HG02870 (cell line): ENCODE measurements around the gene PLPP2.

Source experiments
- ATAC-seq: cut with Tn5 transposase; IDR thresholded peaks from one replicate; pipeline ENCODE4 v1.9.1; 2021; ENCODE audit warnings: mild to moderate bottlenecking, moderate library complexity; ENCODE audit not compliant: unreplicated experiment

PLPP2 gene

DNA sequence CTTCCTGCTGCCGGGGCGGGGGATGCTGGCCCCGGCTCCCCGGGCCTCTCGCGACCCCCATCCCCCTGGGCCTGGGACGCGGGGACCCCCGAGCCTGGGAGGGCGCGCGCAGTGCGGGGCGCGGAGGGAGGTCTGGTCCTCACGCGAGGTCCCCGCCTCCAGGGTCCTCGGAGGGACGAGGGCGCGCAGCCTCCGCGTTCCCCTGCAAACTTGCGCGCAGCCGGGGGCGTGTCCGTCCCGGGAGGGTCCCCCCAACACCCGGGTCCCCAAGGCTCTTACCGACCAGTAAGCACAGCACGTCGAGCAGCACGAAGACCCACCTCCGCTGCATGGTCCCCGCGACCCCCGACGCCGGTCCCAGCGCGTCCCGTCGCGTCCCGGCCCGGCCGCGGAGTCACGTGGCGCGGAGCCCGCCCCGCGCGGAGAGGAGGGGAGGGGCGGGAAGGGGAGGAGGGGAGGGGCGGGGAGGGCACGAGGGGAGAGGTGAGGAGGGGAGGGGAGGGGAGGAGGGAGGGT is at the start of gene PLPP2:
TSS of gene PLPP2 (minus strand) at position 398 of the 516 bp plus-strand sequence. CDS start at position 331, 67 bp downstream.
- ATAC-seq: no peak

DNA sequence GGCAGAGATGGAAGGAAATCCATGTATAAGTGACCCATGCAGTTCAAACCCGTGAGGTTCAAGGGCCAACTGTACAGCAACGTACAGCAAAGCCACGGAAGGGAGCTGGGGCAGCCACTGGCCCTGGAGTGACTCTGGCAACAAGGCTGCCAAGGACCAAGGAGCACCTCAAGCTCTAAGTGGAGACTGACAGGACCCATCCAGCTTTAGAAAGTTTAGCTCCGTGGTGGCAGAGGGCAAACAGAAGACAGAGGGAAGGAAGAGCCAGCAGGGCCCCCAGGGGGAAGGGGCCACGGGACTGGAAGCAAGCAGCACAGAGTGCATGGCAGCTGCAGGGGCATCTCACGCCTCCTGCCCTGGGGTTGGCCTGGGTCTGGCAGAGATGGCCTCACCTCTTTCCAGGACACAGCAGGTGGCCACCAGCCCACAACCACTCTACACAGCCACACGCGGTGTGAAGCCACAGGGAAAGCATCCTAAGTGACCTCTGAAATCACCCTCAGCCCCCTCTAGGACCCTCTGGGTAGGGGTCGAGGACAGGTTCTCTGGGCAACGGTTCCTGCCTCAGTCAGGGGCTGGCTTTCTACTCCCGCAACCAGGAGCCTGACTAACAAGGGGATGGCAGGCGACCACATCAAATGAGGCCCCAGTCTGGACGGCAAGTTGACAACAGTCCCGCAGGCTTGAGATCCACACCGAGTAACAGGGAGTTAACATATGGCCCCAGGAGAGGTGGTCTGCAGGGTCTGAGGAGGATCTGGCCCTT is 49.6 kb upstream of the PLPP2 start:
- ATAC-seq: no peak

DNA sequence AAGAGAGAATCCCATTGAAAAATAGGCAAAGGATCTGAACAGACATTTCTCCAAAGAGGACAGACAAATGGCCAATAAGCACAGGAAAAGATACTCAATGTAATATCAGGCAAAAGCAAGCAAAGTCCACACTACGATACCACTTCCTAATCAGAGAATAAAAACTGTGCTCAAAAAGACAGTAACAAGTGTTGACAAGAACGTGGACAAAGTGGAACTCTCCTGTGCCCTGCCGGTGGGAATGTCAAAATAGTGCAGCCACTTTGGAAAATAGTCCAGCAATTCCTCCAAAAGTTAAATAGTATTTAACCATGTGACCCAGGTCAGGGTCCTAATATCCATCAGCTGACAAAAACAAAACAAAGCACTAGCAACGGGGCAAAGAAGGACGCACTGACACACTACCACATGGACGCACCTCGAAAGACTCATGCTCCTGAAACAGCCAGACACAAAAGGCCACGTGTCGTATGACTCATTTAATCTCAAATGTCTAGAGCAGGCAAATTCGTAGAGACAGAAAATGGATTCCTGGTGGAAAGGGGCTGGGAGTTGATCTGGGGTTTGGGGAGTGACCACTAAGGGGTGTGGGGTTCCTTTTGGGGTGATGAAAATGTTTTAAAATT is 48.2 kb upstream of the PLPP2 start:
- ATAC-seq: no peak

DNA sequence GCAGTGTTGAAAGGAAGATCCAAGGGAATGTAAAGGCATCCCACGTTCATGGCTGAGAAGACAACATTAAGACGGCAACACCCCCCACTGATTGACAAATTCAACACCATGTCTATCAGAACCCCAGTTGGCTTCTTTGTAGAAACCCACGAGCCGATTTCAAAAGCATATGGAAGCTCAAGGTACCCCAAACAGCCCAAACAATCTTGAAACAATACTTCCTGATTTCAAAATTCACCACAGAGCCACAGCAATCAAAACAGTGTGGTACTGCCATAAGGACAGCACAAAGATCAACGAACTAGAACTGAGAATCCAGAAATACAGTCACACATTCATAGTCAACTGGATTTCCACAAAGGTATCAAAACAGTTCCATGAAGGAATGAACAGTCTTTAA is 47.2 kb upstream of the PLPP2 start:
- ATAC-seq: no peak

DNA sequence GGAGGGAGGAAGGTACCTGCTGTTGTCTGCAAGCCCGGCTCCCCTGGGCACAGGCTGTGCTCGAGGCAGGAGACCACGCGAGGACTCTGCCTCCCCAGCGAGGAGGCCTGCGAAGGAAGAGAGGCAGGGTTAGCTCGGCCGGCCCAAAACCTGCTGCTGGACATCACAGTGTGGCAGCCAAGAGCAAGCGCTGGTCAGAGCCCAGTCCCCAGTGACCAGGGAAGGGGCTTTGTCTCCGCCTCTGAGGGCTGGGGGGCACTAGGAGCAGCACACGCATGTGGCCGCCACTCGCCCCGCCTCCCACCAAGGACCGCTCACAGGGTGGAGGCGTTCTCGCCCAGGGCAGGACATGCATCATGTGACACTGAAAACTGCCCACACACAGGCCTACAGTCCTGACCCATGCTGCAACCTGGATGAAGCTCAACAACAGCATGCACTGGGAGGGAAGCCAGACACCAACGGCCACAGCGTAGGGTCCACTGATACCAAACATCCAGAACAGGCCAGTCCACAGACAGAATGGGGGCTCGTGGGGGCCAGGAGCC is 44.9 kb upstream of the PLPP2 start:
- no peak for ATAC-seq

DNA sequence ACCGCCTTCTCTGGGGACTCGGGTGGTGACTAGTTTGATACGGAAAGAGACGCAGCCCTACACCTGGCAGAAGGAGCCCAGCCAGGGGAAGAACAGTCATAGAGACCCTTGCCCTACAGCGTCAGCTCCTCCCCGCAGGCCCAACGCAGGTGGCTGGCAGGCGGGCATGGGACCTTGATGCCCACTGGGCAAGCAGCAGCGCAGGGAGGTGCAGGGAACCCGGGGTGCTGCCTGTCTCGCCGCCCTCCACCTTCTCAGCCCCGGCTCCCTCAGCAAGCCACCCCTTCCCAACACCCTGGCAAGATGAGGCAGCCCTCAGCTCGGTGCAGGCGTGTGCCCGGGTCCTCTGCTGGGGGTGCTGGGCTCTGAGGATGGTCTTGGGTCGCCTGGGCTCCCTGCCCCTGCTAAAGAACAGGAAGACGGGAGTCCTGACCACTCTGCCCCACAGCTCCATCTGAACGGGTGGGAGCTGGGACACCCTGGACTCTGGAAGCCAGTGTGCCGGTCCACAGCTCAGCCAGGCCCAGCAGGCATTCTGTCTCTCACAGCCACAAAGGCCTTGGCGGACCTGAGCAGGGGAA is 44.4 kb upstream of the PLPP2 start:
- no peak for ATAC-seq

DNA sequence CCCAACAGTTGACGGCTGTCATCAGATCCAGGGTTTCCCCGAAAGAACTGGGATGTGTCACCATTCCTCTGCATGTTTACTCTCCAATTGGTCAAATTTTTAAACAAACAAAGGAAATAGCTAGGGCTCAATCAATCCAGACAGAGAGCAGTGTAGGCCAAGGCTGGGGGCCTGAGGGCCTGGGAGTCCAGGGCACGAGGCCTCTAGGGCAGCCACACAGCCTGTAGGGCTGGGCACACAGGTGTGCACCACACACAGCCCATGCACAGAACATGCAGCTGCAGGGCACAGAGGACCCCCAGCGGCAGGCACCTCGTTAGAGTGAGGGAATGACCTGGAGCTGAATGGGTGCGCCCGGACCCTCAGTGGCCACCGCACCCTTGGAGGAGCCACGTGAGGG is 43.9 kb upstream of the PLPP2 start:
- ATAC-seq: no peak

DNA sequence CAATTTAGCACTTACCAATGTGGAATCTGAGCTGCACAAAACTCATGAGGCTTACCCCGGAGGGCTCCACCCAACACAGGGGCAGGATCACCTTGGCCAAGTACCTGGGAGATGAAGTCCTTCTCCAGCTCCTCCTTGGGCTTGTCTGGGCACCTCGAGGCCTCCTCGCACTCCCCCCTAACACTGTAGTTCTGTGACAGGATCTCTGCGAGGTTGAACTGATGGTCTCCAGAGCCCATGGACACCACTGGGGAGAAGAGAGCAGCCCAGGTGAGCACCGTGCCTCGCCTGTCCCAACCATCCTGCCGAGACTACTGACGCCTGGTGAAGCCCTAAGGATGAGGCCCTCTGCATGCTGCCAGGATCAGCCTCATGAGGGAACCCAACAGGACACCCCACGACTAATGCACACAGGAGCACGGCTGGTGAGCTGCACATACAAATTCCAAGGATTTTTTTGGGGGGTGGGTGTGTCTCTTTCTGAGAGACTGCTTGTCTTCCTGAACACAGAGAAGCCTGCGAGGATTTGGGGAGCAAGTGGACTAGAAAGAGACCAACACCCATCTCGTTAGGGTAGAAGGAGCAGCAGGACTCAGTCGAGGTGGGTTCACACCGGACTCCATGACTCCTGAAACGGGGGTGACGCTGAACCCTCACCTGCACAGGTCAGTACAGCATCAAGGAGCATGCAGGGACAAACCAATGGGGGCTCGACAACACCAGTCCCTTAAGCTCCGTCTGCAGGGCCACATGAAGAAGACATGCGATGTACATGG is 43.3 kb upstream of the PLPP2 start:
- no peak for ATAC-seq

DNA sequence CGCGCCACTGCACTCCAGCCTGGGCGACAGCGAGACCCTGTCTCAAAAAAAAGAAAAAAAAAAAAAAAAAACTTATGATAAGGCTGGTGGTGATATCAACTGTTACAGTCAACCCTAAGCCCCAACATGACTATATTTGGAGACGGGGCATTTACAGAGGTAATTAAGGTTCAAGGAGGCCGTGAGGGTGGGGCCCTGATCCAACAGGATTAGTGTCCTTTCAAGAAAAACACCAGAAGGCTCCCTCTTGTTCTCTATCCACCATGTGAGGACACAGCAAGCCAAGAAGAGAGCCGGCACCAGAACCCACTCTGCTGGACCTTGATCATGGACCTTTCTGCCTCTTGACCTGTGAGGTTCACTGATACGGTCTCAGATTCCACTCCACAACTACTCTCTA is 39.3 kb upstream of the PLPP2 start:
- no peak for ATAC-seq

DNA sequence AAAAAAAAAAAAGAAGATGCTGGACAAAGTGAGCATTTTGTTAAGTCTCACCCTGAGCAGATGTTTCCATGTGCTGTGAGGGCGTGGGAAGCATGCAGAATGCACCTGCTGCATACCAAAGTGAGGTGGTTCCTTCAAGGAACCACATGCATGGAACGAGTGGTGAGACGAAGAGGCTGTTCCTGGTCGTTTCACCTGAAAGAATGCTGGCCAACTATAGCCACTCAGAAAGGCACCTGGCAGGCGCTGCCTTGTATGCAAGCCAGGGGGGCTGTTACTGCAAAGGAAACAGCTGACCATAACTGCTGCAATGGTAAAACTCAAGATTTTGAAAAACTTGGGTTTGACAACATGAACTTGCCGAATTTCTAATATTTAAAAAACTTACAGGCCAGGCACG is 38.7 kb upstream of the PLPP2 start:
- ATAC-seq: no peak

DNA sequence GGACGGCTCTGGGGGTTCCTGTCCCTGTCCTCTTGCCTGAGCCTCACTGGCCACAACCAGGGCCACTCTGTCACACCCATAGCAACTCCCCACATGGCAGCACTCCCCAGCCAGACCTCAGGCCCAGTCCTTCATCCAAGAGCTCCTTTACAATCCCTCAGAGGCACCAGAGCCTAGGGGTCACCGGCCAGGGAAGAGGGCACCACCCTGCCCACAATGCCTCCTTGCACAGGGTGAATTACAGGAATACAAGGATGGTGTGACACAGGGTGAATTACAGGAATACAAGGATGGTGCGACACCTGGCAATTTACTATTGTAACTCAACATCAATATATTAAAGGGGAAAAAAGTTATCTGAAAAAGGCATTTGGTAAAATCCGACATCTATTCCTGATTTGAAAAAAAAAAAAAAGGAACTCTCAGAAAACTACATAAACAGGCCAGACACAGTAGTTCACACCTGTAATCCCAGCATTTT is 36.9 kb upstream of the PLPP2 start:
- no peak for ATAC-seq

DNA sequence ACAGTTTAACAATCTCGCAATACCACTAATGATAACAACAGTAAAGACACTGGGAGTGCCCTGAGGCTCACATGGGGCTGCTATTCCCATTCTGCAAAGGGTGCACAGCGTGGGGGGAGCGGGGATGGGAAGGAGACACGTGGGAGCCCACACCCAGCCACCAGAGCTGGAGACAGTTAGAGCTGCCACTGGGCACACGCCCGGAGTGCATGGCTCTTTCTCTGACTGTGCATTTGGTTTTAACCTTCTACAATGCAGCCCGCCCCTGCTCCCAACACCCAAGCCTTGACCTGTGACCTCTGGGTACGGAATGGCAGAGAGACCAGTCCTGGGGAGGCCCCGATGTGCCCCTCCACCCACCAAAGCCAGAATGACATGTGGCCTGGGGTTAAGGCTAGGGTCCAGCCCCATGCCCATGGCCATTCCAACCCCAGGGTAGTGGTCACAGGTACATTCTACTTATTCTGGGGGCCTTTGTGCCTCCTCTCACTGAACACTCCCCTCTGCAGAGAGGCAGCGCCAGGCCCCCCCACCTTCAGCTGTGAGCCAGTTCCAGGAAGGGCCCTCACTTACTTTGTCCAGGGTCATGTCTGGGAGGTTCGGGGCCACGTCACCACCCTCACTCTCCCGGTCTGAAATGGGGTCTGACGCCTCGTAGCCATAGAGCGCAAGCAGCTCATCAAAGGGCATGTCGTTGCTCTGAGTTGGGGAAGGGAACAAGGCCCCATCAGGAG is 36.3 kb upstream of the PLPP2 start:
- ATAC-seq: no peak

DNA sequence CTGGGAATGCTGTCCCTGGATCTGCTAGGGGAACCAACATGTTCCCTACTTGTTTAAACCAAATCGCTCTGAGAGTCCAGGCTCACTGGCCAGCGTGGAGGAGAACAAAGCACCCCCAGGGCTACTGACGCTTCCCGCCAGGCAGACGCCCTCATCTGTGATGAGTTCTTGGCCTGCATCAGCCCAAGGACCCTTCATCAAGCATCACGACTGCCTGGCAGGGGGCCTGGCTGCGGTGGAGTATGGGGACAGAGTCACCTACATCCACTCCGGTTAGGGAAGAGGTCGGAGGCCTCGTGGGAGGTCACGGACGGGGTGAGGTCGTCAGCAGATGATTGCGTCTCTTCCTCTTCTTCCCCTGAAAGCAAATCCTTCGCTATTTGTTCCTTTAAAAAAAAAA is 35.7 kb upstream of the PLPP2 start:
- ATAC-seq: no peak

DNA sequence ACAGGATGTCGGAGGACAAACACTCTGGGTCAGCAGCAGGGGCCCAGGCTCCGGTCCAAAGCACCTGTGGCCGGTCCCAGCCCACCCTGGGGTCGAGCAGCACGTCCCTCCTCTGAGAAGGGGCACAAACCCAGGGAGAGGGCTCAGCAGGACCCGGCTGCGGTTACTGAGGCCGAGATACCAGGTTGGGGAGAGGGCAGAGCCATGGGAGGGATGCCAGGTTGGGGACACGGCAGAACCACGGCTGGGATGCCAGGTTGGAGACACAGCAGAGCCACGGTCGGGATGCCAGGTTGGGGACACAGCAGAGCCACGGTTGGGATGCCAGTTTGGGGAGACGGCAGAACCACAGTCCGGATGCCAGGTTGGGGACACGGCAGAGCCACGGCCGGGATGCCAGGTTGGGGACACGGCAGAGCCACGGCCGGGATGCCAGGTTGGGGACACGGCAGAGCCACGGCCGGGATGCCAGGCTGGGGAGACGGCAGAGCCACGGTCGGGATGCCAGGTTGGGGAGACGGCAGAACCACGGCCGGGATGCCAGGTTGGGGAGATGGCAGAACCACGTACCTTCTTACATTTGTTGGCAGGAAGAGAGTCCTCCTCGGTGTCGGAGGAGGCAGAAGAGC is 34.8 kb upstream of the PLPP2 start:
- ATAC-seq: no peak

DNA sequence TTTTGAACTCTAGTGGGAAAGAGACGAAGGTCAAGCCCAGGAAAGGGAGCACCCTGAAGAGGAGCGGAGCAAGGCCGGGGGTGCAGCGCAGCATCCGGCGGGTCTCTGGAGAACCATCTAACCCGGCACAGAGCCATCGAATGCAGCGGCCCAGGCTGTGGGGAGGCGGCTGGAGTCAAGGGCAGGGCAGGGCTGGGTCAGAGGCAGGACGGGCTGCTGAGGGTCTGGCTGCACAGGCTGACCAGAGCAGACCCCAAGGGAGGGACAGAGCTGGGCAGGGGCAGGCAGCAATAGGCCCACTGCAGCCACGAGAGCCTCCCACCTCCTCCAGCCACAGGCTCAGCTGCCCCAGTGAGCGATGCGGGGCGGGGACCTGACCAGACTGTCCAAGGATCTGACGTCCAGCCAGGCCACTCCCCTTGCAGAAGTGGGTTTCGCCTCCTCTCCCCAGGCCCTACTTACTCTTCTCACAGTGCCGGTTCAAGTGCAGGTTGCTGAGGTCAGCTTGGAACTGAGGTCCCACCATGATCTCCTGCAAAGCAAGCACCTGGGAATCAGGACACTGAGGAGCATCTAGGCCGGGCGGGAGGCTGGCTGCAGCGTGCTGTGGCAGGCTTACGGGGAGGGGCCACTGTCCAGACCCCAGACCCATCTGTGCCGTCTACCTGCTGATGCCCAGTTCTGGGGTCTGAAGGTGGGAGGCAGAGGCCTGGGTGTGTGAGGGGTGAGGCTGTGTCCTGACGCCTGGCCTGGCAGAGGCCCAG is 34.2 kb upstream of the PLPP2 start:
- no peak for ATAC-seq

DNA sequence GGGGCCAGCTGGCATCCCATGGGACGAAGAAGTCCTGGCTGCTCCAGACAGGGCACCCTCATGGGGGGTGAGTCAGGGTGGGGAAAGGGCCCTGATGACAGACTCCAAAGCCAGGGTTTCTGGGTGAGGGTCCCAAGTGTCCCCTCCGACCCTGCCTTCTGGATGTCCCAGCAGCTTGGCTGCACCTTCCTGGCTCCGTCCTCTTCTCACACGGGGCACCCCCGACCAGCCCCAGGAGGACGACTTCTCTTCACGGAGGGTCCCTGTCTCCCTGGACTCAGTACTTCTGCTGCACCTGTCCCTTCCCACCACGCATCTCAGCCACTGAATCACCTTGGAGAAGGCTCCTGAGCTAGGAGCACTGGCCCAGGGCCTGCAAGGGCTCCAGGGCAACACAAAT is 33.5 kb upstream of the PLPP2 start:
- no peak for ATAC-seq

DNA sequence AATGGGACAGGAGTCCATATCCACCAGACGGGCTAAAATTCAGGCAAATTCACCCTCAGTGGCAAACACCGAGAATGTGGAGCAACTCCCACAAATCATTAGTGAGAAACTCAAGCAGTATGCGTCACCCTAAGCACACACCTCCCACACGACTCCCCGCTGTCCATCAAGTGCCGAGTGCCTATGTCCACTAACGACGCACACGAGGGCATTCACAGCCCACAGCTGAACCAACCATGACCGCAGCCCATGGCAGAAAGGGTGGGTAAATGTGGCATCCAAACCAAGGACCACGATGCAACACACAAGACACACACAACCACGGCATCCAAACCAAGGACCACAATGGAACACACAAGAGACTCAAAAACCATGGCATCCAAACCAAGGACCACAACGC is 31.4 kb upstream of the PLPP2 start:
- no peak for ATAC-seq

DNA sequence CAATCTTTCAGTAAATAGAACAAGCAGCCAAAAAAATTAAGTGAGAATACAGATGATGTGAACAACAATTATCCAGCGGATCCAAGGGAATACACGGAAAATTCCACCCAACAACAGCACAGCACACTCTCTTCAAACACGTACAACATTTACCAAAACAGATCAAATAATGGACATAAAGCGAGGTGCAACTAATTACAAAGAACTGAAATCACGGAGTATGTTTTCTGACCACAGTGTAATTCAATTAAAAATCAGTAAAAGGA is 27.2 kb upstream of the PLPP2 start:
- no peak for ATAC-seq
